ENCODE results near the gene ARHGDIA.

Gene ARHGDIA

GRCh38 chr17:81888105-81888987 is 17.2 kb upstream of the ARHGDIA start:
- no peak for DNase-seq (ENCODE audit: low read depth)

GRCh38 chr17:81885869-81886548 is 14.9 kb upstream of the ARHGDIA start:
- DNase-seq (ENCODE audit: low read depth) = no peak

- no peak for DNase-seq (ENCODE audit: low read depth)
Measured at GRCh38 chr17:81885454-81885853, 14.3 kb upstream of the ARHGDIA start.

- no peak for DNase-seq (ENCODE audit: low read depth)
Measured at GRCh38 chr17:81884968-81885367, 13.8 kb upstream of the ARHGDIA start.

GRCh38 chr17:81884520-81884919 is 13.4 kb upstream of the ARHGDIA start:
- no peak for DNase-seq (ENCODE audit: low read depth)

- no peak for DNase-seq (ENCODE audit: low read depth)
Measured at GRCh38 chr17:81879121-81879520, 8.0 kb upstream of the ARHGDIA start.

- no peak for DNase-seq (ENCODE audit: low read depth)
Measured at GRCh38 chr17:81878294-81878693, 7.2 kb upstream of the ARHGDIA start.

- no peak for DNase-seq (ENCODE audit: low read depth)
Measured at GRCh38 chr17:81877569-81877968, 6.4 kb upstream of the ARHGDIA start.

GRCh38 chr17:81871387-81872230 is 472 bp upstream of the ARHGDIA start:
- peak; percentile 77 for DNase-seq (ENCODE audit: low read depth)

GRCh38 chr17:81870131-81870980 is 781 bp downstream of the ARHGDIA start:
- DNase-seq (ENCODE audit: low read depth) = no peak

- no peak for DNase-seq (ENCODE audit: low read depth)
Measured at GRCh38 chr17:81869221-81870130, 1.7 kb downstream of the ARHGDIA start.

GRCh38 chr17:81868674-81869220 is 2.4 kb downstream of the ARHGDIA start:
- DNase-seq (ENCODE audit: low read depth) = peak; percentile 91

GRCh38 chr17:81867991-81868673 is 3.0 kb downstream of the ARHGDIA start:
- no peak for DNase-seq (ENCODE audit: low read depth)

GRCh38 chr17:81867170-81867990 is 3.8 kb downstream of the ARHGDIA start:
- no peak for DNase-seq (ENCODE audit: low read depth)

GRCh38 chr17:81866440-81867169 is 4.5 kb downstream of the ARHGDIA start:
- DNase-seq (ENCODE audit: low read depth) = no peak

- DNase-seq (ENCODE audit: low read depth) = no peak
Measured at GRCh38 chr17:81865733-81866439, 5.3 kb downstream of the ARHGDIA start.

GRCh38 chr17:81865358-81865732 is 5.8 kb downstream of the ARHGDIA start:
- DNase-seq (ENCODE audit: low read depth) = no peak

All from fibroblast of the conjunctiva (primary cell).